HG02588 (cell line): ENCODE measurements around the gene HP1BP3.
"Not testable (repeated sequence)": the region's sequence is repeated elsewhere in the genome, so short reads cannot be mapped to it uniquely, and the experiment has no call there.

Source experiments
- ATAC-seq: cut with Tn5 transposase; IDR thresholded peaks from one replicate; pipeline ENCODE4 v1.9.1; 2021; ENCODE audit warnings: mild to moderate bottlenecking, moderate library complexity; ENCODE audit not compliant: unreplicated experiment

HP1BP3 gene

GRCh38 chr1:20728371-20729154, 58.5 kb downstream of the HP1BP3 start:
- ATAC-seq, result no peak

DNA sequence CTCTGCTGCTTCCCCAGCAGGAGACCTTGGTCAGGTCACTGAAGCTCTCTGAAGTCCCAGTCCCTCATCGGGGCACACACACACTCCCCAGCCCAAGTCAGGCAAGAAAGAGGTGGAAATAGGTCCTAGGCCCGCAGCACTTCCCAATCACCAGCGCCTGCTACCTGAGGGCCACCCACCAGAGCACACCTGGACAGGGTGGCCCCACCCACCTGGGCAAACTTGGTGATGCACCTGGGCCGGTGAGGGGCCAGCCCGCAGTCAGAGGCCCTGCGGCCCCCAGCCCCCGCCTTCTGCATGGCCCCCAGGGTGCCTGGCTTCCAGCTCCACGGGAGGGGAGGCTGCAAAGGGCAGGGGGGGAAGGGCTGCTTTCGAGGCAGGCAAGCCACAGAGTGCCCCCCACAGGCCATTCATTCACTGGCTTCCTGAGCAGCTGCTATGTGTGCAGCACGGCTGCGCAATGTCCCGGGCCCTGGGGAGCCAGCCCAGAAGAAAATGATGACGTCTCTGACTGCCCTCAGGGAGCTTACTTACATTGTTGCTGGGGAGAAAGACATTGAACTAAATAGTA, 59.3 kb downstream of the HP1BP3 start:
- no peak for ATAC-seq

DNA sequence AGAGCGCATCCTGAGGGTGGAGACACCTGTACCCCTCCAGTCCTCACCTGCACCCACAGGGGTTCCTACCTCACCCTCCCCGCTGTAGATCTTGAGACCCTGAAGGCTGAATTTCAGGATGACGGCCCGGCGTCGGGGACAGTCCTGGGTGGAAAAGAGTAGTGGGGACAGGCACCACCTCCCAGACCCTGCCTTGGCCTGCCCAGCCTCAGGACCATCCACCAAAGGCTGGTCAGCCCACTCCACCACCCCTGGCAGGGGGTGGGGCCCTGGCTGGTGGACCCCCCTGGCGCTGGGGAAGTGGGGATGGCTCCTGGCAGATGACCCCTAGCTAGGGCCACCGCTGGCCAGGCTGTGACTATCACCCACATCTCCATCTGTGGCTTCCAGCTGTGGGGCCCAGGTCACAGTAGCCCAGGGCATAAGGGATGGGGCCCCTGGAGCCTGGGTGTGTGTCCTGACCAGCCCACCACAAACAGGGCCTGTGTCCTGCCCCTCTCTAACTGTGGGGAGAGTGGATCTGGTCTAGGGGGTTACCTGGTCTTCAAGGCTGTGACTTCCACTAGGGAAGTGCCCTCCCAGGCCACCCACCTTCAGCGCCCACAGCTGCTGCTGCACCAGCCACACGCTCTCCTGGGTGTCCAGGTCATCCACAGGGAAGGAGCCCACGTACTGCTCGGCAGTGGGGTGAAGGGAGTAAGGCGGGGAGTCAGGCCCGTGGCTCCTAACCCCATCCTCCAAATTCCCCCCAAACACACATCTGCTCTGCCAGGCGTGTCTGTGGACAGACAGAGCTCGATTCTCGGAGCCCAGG, 60.0 kb downstream of the HP1BP3 start:
- no peak for ATAC-seq

DNA sequence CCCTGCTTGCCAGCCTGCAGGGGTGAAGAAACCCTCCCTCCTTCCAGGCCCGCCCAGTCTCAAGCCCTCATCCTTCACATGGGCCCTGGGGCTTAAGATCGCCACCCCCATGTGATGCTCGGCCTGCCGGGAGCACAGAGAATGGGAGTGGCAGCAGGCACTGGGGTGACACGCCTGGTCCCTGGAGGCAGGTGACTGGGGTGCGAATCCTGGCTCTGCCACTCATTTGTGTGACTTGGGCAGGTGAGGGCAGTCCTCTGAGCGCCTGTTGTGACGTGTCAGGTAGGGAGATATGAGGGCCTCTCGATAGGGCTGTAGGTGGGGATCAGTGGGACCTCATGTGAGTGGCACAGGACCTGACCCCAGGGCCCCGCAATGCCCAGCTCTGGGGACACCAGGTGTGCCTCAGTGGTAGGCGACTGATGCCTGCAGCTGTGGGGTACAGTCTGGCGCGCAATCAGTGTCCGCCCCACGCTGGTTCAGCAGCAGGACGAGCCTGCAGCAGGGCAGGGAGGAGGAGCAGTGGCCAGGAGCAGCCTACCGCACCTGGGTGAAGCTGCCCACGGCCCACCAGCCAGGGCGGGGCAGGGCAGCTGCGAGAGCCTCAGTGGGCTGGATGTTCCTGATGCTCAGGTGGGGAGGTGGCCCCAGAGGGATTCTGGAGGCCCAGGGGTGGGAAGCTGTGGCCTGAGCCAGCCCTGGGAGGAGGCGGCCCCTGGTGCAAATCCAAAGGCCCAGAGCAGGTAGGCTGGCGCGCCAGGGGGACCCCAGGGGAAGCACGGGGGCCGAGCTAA, 60.8 kb downstream of the HP1BP3 start:
- no peak for ATAC-seq

DNA sequence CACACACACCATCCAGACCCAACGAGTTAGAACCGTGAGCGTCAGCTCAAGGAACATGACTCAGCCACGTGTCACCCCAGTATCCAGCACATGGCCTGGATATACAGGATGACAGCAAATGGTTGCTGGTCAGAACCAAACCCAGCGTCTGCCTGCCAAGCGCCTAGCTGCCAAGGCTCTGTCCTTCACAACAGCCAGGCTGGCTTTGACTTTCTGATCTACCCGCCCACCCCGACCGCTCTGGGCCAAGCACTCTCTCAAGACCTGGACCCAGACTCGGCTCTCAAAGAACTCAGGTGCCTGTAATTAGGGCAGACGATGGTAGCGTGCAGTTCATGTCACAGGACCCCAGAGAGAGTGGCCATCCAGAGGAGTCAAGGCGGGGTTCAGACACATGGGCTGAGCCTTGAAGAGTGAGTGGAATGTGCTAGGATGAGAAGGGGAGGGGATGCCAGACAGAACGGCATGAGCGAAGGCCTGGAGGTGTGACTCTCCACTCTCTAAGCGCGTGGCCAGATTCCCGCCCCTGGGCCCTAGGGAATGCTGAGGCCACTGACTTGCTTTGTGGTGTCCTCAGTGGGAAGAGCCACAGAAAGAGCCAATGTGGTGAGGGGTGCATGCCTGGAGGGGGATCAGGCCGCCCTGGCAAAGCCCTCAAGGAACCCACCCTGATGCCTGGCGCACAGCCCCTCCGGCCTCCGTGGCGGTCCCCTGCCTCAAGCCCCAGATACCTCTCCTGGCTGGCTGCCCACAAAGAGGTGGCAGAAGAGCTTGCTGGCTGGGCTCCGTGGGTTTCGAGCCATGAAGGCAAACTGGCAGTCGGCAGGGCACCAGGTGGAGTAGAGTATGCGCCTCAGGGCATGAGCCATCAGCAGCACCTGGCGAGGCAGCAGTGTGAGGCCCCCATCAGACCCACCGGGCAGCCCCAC, 61.7 kb downstream of the HP1BP3 start:
- no peak for ATAC-seq

DNA sequence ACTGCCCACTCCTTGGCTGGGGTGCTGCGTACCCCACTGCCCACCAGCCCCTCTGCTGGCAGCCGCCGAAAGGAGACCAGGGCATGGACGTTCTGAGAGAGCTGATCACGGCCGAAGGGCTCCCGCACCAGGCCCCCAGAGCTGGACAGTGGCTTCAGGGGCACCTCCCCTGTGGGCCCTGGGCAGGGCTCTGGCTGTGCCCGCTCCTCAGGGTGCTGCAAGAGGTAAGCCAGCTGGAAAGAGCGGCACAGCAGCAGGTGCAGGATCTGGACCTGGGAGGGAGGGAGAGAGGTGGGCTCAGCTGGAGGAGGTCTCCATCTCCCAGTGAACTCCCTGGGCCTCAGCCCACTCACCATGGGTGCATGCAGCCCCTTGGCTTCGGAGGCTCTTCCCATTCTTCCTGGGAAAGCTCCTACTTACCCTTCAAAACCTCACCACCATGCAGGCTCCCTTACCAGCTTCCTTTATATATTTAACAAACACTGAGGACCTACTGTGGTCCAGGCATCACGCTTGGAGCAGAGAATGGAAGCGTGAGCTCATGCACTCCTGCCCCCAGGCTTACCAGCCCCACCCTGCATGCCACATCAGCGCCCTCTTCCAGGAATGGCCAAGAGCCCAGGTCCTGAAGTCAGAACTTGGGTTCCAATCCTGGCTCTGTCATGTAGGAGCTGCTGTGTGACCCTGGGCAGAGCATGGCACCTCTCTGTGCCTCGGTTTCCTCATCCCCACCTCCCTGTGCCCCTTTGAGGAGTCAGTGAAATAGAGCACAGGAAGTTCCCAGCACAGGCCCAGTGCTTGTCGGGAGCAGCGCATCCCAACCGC, 62.5 kb downstream of the HP1BP3 start:
- ATAC-seq, result no peak

DNA sequence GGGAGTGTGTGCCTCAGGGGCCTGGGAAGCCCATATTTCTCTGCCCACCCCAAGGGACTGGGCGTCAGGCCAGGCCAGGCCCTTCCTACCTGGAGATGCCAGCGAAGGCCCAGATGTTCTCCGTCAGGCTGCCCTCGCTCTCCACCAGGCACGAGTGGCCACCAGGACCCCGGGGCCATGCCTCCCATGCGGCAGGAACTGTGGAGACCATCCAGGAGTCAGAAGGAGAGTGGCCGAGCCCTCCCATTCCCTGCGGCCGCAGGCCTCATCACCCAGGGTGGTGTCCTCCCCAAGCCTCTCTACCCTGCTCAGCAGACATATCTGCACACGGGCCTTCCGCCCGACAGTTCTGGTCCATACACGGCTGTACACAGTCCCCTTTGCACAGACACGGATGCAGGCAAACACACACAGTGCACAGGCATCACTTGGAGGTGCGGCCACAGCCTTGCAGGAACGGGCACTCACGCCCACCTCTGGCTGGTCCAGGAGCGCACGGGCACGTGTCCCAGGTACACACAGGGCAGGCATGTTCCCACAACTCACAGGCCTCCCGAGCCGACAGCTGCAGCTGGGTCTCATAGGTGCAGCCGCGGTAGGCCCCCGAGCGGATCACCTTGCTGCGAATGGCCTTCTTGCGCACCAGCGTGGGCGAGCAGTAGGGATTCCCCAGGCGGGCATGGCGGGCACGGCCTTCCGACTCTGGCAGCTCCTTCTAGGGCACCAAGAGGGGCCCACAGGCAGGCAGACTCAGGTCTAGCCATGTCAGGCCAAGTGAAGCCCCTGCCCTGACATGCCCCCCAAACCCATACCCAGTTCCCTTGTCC, 63.4 kb downstream of the HP1BP3 start:
- ATAC-seq, result no peak

DNA sequence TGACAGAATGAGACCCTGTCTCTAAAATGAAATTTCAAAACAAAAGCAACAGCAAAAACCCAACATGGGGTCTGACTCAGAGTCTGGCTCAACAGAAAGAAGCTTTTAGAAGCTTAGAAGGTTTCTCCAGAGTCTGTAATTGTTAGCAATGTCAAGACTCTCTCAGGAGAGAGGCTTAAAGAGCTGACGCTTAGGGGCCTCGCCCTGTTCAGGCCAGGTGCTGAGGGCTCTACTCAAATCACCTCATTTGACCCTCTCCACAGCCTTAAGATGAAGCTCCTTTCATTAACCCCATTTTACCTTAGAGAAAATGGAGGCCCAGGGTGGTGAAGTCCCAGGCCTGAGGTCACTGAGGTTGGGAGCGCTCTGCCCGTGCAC, 64.0 kb downstream of the HP1BP3 start:
- ATAC-seq, result no peak

GRCh38 chr1:20721117-20722061, 65.7 kb downstream of the HP1BP3 start:
- no peak for ATAC-seq

GRCh38 chr1:20720631-20721091, 66.4 kb downstream of the HP1BP3 start:
- no peak for ATAC-seq

DNA sequence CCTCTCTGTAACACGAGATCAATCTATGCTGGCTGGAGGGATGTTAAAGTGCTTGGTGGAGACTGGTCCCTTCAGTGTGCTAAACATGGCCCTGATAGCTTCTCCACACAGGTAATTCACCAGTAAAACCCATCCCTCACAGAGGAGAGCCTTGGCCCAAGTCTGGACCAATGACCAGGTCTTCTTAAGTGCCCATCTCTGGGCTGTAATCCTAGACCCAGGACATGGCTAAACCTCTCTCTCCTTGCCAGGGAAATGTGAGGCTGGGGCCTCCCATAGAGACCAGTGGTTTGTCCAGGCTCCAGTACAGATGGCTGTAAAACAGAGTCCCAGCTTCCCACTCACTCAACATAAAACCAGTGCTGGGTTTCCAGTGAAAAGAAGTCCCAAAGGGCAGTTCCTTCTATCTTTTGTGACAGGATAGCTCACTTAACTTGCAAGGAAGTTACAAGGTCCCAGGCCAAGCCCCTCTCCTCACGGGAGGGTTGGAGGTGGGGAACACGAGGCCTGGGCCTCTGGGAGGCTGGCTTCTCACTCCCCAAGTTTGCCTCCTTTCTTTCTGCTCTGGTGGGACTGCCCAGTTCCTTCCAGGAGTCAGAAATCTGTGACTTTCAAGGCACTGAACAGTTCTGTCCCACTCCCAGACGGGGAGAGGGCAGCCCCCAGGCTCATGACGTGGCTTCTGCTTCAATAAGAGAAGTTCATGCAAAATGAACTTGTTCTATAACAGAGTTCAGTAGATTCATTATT, 67.1 kb downstream of the HP1BP3 start:
- no peak for ATAC-seq

DNA sequence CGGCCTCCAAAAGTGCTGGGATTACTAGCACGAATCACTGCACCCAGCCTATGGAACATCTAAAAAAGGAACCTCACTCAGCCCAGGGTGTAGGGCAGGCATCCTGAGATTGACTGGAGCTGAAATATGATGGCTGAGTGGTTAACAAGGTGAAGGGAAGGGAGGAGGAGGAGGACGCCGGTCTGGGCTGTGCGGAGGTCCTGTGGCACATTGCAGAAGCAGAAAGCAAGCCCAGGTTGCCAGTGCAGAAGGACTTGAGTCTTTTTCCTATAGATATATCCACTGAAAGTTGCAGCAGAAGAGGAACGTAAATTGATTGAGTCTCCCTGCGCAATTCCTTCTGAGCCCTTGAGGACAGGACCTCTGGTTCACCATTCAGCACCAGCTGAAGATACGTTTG, 67.8 kb downstream of the HP1BP3 start:
- no peak for ATAC-seq

DNA sequence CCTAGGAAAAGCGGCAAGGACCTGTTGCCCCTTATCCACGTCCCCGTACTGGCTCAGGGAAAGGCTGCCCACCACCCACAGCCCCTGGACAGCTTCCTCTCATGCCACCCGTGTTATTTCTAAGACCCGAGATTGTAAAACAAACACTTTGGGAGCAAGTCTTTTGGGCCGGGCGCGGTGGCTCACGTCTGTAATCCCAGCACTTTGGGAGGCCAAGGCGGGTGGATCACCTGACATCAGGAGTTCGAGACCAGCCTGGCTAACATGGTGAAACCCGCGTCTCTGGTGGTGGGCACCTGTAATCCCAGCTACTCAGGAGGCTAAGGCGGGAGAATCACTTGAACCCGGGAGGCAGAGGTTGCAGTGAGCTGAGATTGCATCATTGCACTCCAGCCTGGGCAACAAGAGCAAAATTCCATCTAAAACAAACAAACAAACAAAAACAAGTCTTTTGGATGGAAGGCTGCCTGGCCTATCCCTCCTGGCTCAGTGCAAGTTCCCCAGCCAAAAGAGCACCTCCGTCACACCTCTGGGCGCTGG, 68.7 kb downstream of the HP1BP3 start:
- ATAC-seq, result not testable (repeated sequence)

- ATAC-seq, result no peak
These were observed 69.4 kb downstream of the HP1BP3 start, which contains the start of gene KIF17 for GRCh38 chr1:20717452-20718342. KIF17 (minus strand) TSS chr1:20718007; CDS start chr1:20717706, 301 bp downstream.

GRCh38 chr1:20716232-20716631, 70.9 kb downstream of the HP1BP3 start:
- no peak for ATAC-seq
